CD14-positive monocyte (primary cell): ENCODE measurements around the gene LTBP2. TPM values are rescaled to one million over a fixed set of nuclear protein-coding genes. Genes with fewer than 3 reads are reported as not detected.
A peak's percentile ranks its signal among the peaks of the same experiment; 100 is the strongest.

Source experiments
- DNase-seq, 3 donors: peaks; one replicate each; pipeline ENCODE4 v3.0.0-alpha.2; 2011 to 2022
- H2AFZ ChIP-seq: 2 replicates; pipeline ENCODE4 v1.6.0; 2012; ENCODE audit warnings: mild to moderate bottlenecking, low read depth, low read length, inconsistent platforms; ENCODE audit not compliant: insufficient read depth, poor library complexity, severe bottlenecking
- H3K27ac ChIP-seq, 2 donors: 1 replicate in 1 of 2; 2 replicates in 1 of 2; pipeline ENCODE4 v1.5.1; 2012 to 2013; ENCODE audit warnings: low read length in 2 of 2, control low read depth in 1 of 2, inconsistent platforms in 1 of 2, low read depth in 1 of 2, mild to moderate bottlenecking in 1 of 2
- H3K27me3 ChIP-seq, 2 donors: one replicate each; pipeline versions ENCODE4 v1.6.0 to v1.6.1; 2011 to 2013; ENCODE audit warnings: low read length in 2 of 2; ENCODE audit not compliant: control insufficient read depth in 2 of 2, insufficient read depth in 2 of 2
- H3K36me3 ChIP-seq, 2 donors: replicated peaks in 1 of 2; 1 replicate in 1 of 2; 2 replicates in 1 of 2; pipeline versions ENCODE4 v1.5.1 to v1.6.1; 2012 to 2013; ENCODE audit warnings: low read length in 2 of 2, control low read depth in 1 of 2, inconsistent platforms in 1 of 2, mild to moderate bottlenecking in 1 of 2; ENCODE audit not compliant: insufficient read depth in 2 of 2, control insufficient read depth in 1 of 2
- H3K4me1 ChIP-seq, 2 donors: 1 replicate in 1 of 2; 2 replicates in 1 of 2; pipeline versions ENCODE4 v1.5.1 to v1.6.1; 2012 to 2013; ENCODE audit warnings: low read length in 2 of 2, control low read depth in 1 of 2, inconsistent platforms in 1 of 2, mild to moderate bottlenecking in 1 of 2, moderate library complexity in 1 of 2; ENCODE audit not compliant: insufficient read depth in 2 of 2, control insufficient read depth in 1 of 2
- H3K4me2 ChIP-seq: replicated peaks from 2 replicates; pipeline ENCODE3; 2012; ENCODE audit warnings: low read length, moderate library complexity, mild to moderate bottlenecking; ENCODE audit not compliant: poor library complexity, severe bottlenecking; ENCODE audit errors: extremely low read depth
- H3K4me3 ChIP-seq, 3 experiments: fragments of 200-600 bp in 1 of 3; sonication (generic) in 1 of 3; replicated peaks in 1 of 3; 1 replicate in 2 of 3; 2 replicates in 1 of 3; pipeline ENCODE4 v1.5.1; 2011 to 2013; ENCODE audit warnings: low read length in 3 of 3, mild to moderate bottlenecking in 3 of 3, control low read depth in 2 of 3, low read depth in 2 of 3, inconsistent platforms in 1 of 3, moderate library complexity in 1 of 3
- H3K79me2 ChIP-seq: 2 replicates; pipeline ENCODE4 v1.6.0; 2012; ENCODE audit warnings: mild to moderate bottlenecking, control low read depth, inconsistent platforms, low read length, moderate library complexity; ENCODE audit not compliant: insufficient read depth
- H3K9ac ChIP-seq: 2 replicates; pipeline ENCODE4 v1.6.0; 2017; ENCODE audit warnings: low read length, mild to moderate bottlenecking; ENCODE audit not compliant: insufficient read depth, poor library complexity, severe bottlenecking
- H3K9me3 ChIP-seq, 2 donors: replicated peaks in 1 of 2; 1 replicate in 1 of 2; 2 replicates in 1 of 2; pipeline versions ENCODE4 v1.5.1 to v1.6.1; 2012 to 2013; ENCODE audit warnings: low read length in 2 of 2, control low read depth in 1 of 2; ENCODE audit not compliant: control insufficient read depth in 1 of 2, insufficient read depth in 1 of 2
- H4K20me1 ChIP-seq: 2 replicates; pipeline ENCODE4 v1.6.0; 2012; ENCODE audit warnings: mild to moderate bottlenecking, low read length, control low read depth, moderate library complexity; ENCODE audit not compliant: insufficient read depth
- H3K27ac Mint-ChIP-seq, 7 donors: one replicate each; pipeline ENCODE4 v1.8.0; 2020; ENCODE audit warnings: mild to moderate bottlenecking in 7 of 7, mixed read lengths in 7 of 7, moderate library complexity in 6 of 7, inconsistent platforms in 2 of 7
- H3K27me3 Mint-ChIP-seq, 3 donors: one replicate each; pipeline ENCODE4 v1.8.0; 2021 to 2022; ENCODE audit warnings: low read depth in 3 of 3, mild to moderate bottlenecking in 3 of 3, mixed read lengths in 3 of 3, moderate library complexity in 3 of 3, inconsistent platforms in 1 of 3
- H3K36me3 Mint-ChIP-seq, 2 donors: one replicate each; pipeline ENCODE4 v1.8.0; 2020; ENCODE audit warnings: mixed read lengths in 2 of 2, inconsistent platforms in 1 of 2, mild to moderate bottlenecking in 1 of 2
- H3K4me1 Mint-ChIP-seq: one replicate; pipeline ENCODE4 v1.8.0; 2020; ENCODE audit warnings: mild to moderate bottlenecking, mixed read lengths
- H3K4me3 Mint-ChIP-seq, 2 donors: one replicate each; pipeline ENCODE4 v1.8.0; 2020; ENCODE audit warnings: mild to moderate bottlenecking in 2 of 2, mixed read lengths in 2 of 2, moderate library complexity in 1 of 2
- H3K9me3 Mint-ChIP-seq, 7 donors: one replicate each; pipeline ENCODE4 v1.8.0; 2020 to 2022; ENCODE audit warnings: mixed read lengths in 7 of 7, mild to moderate bottlenecking in 6 of 7, moderate library complexity in 6 of 7, inconsistent platforms in 2 of 7
- CTCF ChIP-seq: fragments of 200-600 bp; IDR thresholded peaks from one replicate; pipeline ENCODE4 v1.8.0; 2022; ENCODE audit warnings: antibody characterized with exemption, mild to moderate bottlenecking
- WGBS: methylation state at CpG from one replicate; pipeline ENCODE4 v1.1.5; 2013; ENCODE audit warnings: missing lambda C conversion rate; ENCODE audit not compliant: insufficient coverage; 5-methylcytosine and 5-hydroxymethylcytosine counted together
- intact Hi-C, 2 donors: fragments of 100-400 bp; cut with micrococcal nuclease; formaldehyde crosslinking; loops; one replicate each; pipeline versions ENCODE4 v1.15.0 to v1.15.1; 2023
- polyA plus RNA-seq, 3 donors: library from polyadenylated mRNA; depleted of rRNA in 1 of 3; unstranded in 2 of 3; stranded (reverse) in 1 of 3; fragments of 300-500 nt in 2 of 3; fragments of >200 nt in 1 of 3; fragmentation: Illumina TruSeq in 2 of 3; gene quantifications; 1 replicate in 2 of 3; 2 replicates in 1 of 3; pipeline ENCODE4 v1.2.3, GENCODE V29; 2012 to 2021

LTBP2 gene
- polyA plus RNA-seq, 3 donors: 0.04 to 0.24 (median 0.11) TPM

GRCh38 chr14:74502236-74503019 lies 109.6 kb downstream of the LTBP2 start:
- whole genome bisulfite sequencing: 100% methylated on average over 1 of the region's 21 CpGs
- peak overlapping the region in 1 of 7 donors; percentile 80 for H3K27ac Mint-ChIP-seq
- intact Hi-C loops: no loop called here

GRCh38 chr14:74501691-74502090 lies 110.3 kb downstream of the LTBP2 start:
- peaks cover 8% of the 10 kb centered on the region for H3K4me1 Mint-ChIP-seq
- peak overlapping the region in 1 of 7 donors; percentile 63 for H3K27ac Mint-ChIP-seq
- H3K27ac ChIP-seq: no peak overlapping the region
- H3K27me3 ChIP-seq: no peaks in the 10 kb centered on the region
- no peaks in the 10 kb centered on the region for H3K4me1 ChIP-seq
- no peaks in the 10 kb centered on the region for H3K36me3 ChIP-seq
- no peak for DNase-seq
- H3K4me3 ChIP-seq: no peak overlapping the region
- no peaks in the 10 kb centered on the region for H3K9me3 Mint-ChIP-seq
- no peaks in the 10 kb centered on the region for H3K9me3 ChIP-seq
- H3K36me3 Mint-ChIP-seq: peaks cover 0 to 5% of the 10 kb centered on the region in 2 donors
- H4K20me1 ChIP-seq: no peaks in the 10 kb centered on the region
- no peak overlapping the region for H3K4me2 ChIP-seq
- TF ChIP-seq CTCF: no peak
- 57% methylated on average over 2 of the region's 5 CpGs for WGBS
- no peak overlapping the region for H2AFZ ChIP-seq
- no peaks in the 10 kb centered on the region for H3K79me2 ChIP-seq
- H3K4me3 Mint-ChIP-seq: no peak overlapping the region
- intact Hi-C loops: no loop called here
- H3K27me3 Mint-ChIP-seq: peaks cover 0 to 3% (median 2%) of the 10 kb centered on the region in 3 donors
- H3K9ac ChIP-seq: no peak overlapping the region

More at GRCh38 chr14:74502236-74503019, 109.6 kb downstream of the LTBP2 start:
- Histone ChIP-seq H4K20me1 (no peaks in the 10 kb centered on the region), H2AFZ (no peak overlapping the region), H3K4me1 (no peaks in the 10 kb centered on the region), H3K79me2 (no peaks in the 10 kb centered on the region), H3K36me3 (no peaks in the 10 kb centered on the region), H3K4me3 (no peak overlapping the region), H3K9ac (no peak overlapping the region), H3K27ac (no peak overlapping the region), H3K4me2 (no peak overlapping the region), H3K9me3 (no peaks in the 10 kb centered on the region), H3K27me3 (no peaks in the 10 kb centered on the region)
- no peak overlapping the region for H3K4me3 Mint-ChIP-seq
- peaks cover 8% of the 10 kb centered on the region for H3K4me1 Mint-ChIP-seq
- no peaks in the 10 kb centered on the region for H3K9me3 Mint-ChIP-seq
- peaks cover 0 to 5% (median 2%) of the 10 kb centered on the region in 3 donors for H3K27me3 Mint-ChIP-seq
- peak; percentile 35 for TF ChIP-seq CTCF
- peaks cover 0 to 3% of the 10 kb centered on the region in 2 donors for H3K36me3 Mint-ChIP-seq
- DNase-seq: no peak
